ENCODE data around the gene LRPAP1. TPM values are rescaled to one million over a fixed set of nuclear protein-coding genes. Genes with fewer than 3 reads are reported as not detected.

The LRPAP1 gene
- polyA plus RNA-seq, 1 donor from 2014 or later: 91.1 TPM

DNA sequence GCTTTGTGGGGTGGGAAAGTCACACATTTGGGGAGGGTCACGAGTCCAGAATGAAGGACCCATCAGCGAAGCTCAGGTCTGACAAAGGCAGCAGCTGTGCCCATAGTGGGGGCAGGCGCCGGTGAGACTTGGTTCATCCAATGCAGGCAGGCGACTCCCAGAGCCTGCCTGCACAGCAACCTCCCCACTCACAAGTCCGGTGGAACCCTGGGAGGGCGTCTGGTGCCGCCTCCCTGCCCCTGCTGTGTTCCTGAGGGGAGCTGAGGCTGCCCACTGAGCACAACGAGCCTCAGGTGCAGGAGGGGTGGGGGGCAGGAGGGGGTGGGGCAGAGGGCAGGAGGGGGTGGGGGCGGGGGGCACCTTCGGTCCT is 13.7 kb downstream of the LRPAP1 start:
- no peak overlapping the region for H3K4me2 ChIP-seq (ENCODE audit: low read length)
- H3K9ac ChIP-seq (ENCODE audit: low read length): no peak overlapping the region
- H3K36me3 ChIP-seq (ENCODE audit: insufficient read depth, low read length): no peaks in the 10 kb centered on the region
- H3K79me2 ChIP-seq (replicated peaks; ENCODE audit: insufficient read depth, low read length): no peaks in the 10 kb centered on the region
- H2AFZ ChIP-seq (ENCODE audit: low read depth, low read length): no peak overlapping the region
- no peak overlapping the region for H3K4me3 ChIP-seq (ENCODE audit: low read length)
- H3K9me2 ChIP-seq (ENCODE audit: insufficient read depth, low read length): no peaks in the 10 kb centered on the region
- no peaks in the 10 kb centered on the region for H4K20me1 ChIP-seq (ENCODE audit: insufficient read depth)
- H3F3A ChIP-seq (ENCODE audit: insufficient read depth, low read length, poor library complexity, severe bottlenecking): no peaks in the 10 kb centered on the region
- no peak for TF ChIP-seq EP300 (conservative IDR thresholded peaks at IDR 0.05; ENCODE audit: poor library complexity, severe bottlenecking)
- no peak for TF ChIP-seq POLR2AphosphoS5 (IDR thresholded peaks at IDR 0.05)
- TF ChIP-seq SMC3 (conservative IDR thresholded peaks at IDR 0.05; ENCODE audit: poor library complexity): no peak
- no peak for TF ChIP-seq EZH2 (IDR thresholded peaks at IDR 0.05; ENCODE audit: borderline replicate concordance, insufficient read depth, low read length, poor library complexity, severe bottlenecking)
- no peak for TF ChIP-seq RAD21 (conservative IDR thresholded peaks at IDR 0.05)
- TF ChIP-seq TAF1 (IDR thresholded peaks at IDR 0.05; ENCODE audit: low read depth): no peak
- TF ChIP-seq, protein P1, sequence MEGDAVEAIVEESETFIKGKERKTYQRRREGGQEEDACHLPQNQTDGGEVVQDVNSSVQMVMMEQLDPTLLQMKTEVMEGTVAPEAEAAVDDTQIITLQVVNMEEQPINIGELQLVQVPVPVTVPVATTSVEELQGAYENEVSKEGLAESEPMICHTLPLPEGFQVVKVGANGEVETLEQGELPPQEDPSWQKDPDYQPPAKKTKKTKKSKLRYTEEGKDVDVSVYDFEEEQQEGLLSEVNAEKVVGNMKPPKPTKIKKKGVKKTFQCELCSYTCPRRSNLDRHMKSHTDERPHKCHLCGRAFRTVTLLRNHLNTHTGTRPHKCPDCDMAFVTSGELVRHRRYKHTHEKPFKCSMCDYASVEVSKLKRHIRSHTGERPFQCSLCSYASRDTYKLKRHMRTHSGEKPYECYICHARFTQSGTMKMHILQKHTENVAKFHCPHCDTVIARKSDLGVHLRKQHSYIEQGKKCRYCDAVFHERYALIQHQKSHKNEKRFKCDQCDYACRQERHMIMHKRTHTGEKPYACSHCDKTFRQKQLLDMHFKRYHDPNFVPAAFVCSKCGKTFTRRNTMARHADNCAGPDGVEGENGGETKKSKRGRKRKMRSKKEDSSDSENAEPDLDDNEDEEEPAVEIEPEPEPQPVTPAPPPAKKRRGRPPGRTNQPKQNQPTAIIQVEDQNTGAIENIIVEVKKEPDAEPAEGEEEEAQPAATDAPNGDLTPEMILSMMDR (IDR thresholded peaks at IDR 0.05; ENCODE audit: poor library complexity, severe bottlenecking): no peak
- TF ChIP-seq REST (IDR thresholded peaks at IDR 0.05; ENCODE audit: borderline replicate concordance): no peak
- TF ChIP-seq MXI1 (conservative IDR thresholded peaks at IDR 0.05; ENCODE audit: poor library complexity, severe bottlenecking): no peak
- no peaks in the 10 kb centered on the region for H3K9me3 ChIP-seq (ENCODE audit: low read length)
- no peaks in the 10 kb centered on the region for H3K27me3 ChIP-seq (ENCODE audit: insufficient read depth, low read depth, low read length)
- H3K27ac ChIP-seq (ENCODE audit: low read length): no peak overlapping the region

DNA sequence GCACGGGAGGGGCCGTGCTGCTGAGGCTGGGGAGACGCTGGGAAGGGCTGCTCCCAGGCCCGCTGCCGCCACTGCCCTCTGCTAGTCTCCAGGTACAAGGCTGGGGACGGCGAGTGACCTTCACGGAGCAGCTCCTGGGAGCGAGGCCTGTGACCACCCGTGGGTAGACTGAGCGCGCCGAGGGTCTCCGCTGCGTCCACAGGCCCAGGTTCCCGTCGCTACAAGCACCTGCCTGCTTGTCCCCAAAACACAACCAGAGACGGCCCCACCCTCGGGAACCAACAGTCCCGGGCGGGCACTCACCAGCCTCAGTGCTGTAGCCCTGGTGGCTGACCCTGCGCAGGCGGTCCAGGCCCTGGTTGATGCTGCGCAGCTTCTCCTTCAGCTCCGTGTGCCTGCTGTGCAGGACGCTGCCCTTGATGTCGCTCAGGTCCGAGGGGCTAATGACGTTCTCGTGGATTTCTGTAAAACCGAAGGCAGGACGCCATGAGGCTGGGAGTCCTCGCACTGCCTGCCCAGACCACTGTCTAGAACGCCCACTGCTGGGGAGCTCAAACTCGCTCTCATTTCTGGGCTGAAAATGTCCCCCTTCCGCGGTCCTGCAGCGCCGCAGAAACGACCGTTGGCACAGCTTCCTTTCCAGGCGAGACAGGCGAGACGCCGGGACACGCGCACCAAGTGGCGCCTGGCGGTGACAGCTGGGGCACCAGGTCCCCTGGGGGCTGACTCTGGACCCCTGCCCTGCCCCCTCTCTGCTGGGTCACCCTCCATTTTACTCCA is 14.3 kb downstream of the LRPAP1 start:
- Histone ChIP-seq H3K9me2 (ENCODE audit: insufficient read depth, low read length) (no peaks in the 10 kb centered on the region), H3K36me3 (ENCODE audit: insufficient read depth, low read length) (no peaks in the 10 kb centered on the region), H3K9me3 (ENCODE audit: low read length) (no peaks in the 10 kb centered on the region), H3K27ac (ENCODE audit: low read length) (no peak overlapping the region), H3K79me2 (replicated peaks; ENCODE audit: insufficient read depth, low read length) (no peaks in the 10 kb centered on the region), H4K20me1 (ENCODE audit: insufficient read depth) (no peaks in the 10 kb centered on the region), H3F3A (ENCODE audit: insufficient read depth, low read length, poor library complexity, severe bottlenecking) (no peaks in the 10 kb centered on the region), H3K4me3 (ENCODE audit: low read length) (no peak overlapping the region), H3K9ac (ENCODE audit: low read length) (no peak overlapping the region), H3K4me2 (ENCODE audit: low read length) (no peak overlapping the region), H3K27me3 (ENCODE audit: insufficient read depth, low read depth, low read length) (no peaks in the 10 kb centered on the region), H2AFZ (ENCODE audit: low read depth, low read length) (no peak overlapping the region)
- no peak for TF ChIP-seq TAF1 (IDR thresholded peaks at IDR 0.05; ENCODE audit: low read depth)
- TF ChIP-seq MXI1 (conservative IDR thresholded peaks at IDR 0.05; ENCODE audit: poor library complexity, severe bottlenecking): no peak
- no peak for TF ChIP-seq EP300 (conservative IDR thresholded peaks at IDR 0.05; ENCODE audit: poor library complexity, severe bottlenecking)
- no peak for TF ChIP-seq EZH2 (IDR thresholded peaks at IDR 0.05; ENCODE audit: borderline replicate concordance, insufficient read depth, low read length, poor library complexity, severe bottlenecking)
- TF ChIP-seq RAD21 (conservative IDR thresholded peaks at IDR 0.05): no peak
- no peak for TF ChIP-seq POLR2AphosphoS5 (IDR thresholded peaks at IDR 0.05)
- TF ChIP-seq SMC3 (conservative IDR thresholded peaks at IDR 0.05; ENCODE audit: poor library complexity): no peak
- no peak for TF ChIP-seq REST (IDR thresholded peaks at IDR 0.05; ENCODE audit: borderline replicate concordance)
- TF ChIP-seq, protein P1 (IDR thresholded peaks at IDR 0.05; ENCODE audit: poor library complexity, severe bottlenecking): no peak
